Muscle of leg (tissue), 11 donors: Measurements from ENCODE around the gene MBD2. TPM values are rescaled to one million over a fixed set of nuclear protein-coding genes. Genes with fewer than 3 reads are reported as not detected.

Experiments used
- DNase-seq: peaks from one replicate; pipeline ENCODE4 v3.0.0; 2013
- H3K27ac ChIP-seq: one replicate; pipeline ENCODE4 v1.5.1; 2013; ENCODE audit warnings: mild to moderate bottlenecking, low read length, control low read depth
- H3K27me3 ChIP-seq: one replicate; pipeline ENCODE4 v1.6.1; 2013; ENCODE audit warnings: low read length; ENCODE audit not compliant: control insufficient read depth, insufficient read depth
- H3K36me3 ChIP-seq: one replicate; pipeline ENCODE4 v1.6.1; 2013; ENCODE audit warnings: low read length; ENCODE audit not compliant: control insufficient read depth, insufficient read depth
- H3K4me1 ChIP-seq: one replicate; pipeline ENCODE4 v1.6.1; 2013; ENCODE audit warnings: low read length; ENCODE audit not compliant: control insufficient read depth, insufficient read depth
- H3K4me3 ChIP-seq: one replicate; pipeline ENCODE4 v1.5.1; 2013; ENCODE audit warnings: low read length, control low read depth
- H3K9me3 ChIP-seq: replicated peaks from 2 replicates; pipeline ENCODE4 v1.6.1; 2013; ENCODE audit warnings: low read depth, low read length; ENCODE audit not compliant: control insufficient read depth
- WGBS: methylation state at CpG from one replicate; pipeline ENCODE4 v1.1.5; 2013; ENCODE audit warnings: missing lambda C conversion rate; ENCODE audit not compliant: insufficient coverage; 5-methylcytosine and 5-hydroxymethylcytosine counted together
- polyA plus RNA-seq, 8 donors: library from polyadenylated mRNA; unstranded; fragments of 120-200 nt; gene quantifications; one replicate each; pipeline versions ENCODE4 v1.2.1 to v1.2.3, GENCODE V29; 2013; ENCODE audit warnings: inconsistent platforms in 1 of 8, low replicate concordance in 1 of 8; ENCODE audit not compliant: insufficient read length in 8 of 8, insufficient read depth in 1 of 8
- total RNA-seq: library from RNA; stranded (reverse); fragments of 120-200 nt; gene quantifications from one replicate; pipeline ENCODE4 v1.2.4, GENCODE V29; 2013

Gene MBD2
- total and polyA plus RNA-seq, 9 donors = 26.5 to 60.5 (median 42.7) TPM

DNA sequence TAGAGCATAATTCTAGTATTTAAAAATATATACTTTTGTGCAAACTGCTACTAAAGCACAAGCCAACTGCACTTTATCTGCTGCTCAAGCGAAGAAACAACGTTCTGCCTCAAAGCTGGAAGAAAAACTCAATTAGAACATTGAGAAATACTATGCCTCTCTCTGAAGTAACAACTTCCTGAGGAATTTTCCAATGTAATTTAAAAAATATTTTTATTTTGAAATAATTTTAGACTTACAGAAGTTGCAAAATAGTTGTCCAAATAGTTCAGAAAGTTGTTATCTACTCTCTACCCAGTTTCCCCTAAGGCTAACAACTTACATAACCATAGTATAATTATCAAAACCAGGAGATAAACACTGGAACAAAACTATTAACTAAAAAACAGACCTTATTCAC is 32.5 kb upstream of the MBD2 start:
- H3K4me1 ChIP-seq = no peaks in the 10 kb centered on the region
- H3K27ac ChIP-seq = no peak overlapping the region

DNA sequence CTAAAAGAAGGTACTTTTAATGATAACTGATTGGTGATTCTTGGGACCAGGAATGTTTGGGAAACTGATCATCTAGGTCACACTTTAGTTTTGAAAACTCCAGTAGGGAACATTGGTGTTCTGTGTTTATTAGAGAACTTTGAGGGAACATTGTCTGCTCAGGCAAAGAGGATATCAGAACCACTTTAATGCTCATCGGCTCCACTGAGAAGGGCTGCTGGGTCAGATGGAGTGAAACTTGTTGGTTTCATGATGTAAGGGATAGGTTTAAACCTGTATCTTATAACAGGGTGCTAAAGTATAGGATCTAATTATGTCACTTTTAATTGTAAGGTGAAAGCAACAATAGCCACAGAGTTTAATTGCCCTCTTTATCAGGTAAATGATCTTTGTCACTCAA is 30.7 kb upstream of the MBD2 start:
- H3K27me3 ChIP-seq = no peaks in the 10 kb centered on the region

More for the DNA sequence above, 32.5 kb upstream of the MBD2 start:
- Histone ChIP-seq H3K27me3 (no peaks in the 10 kb centered on the region), H3K4me3 (no peak overlapping the region), H3K36me3 (no peaks in the 10 kb centered on the region), H3K9me3 (no peaks in the 10 kb centered on the region)
- no CpG with 5 or more reads among the region's 2 CpGs for WGBS
- DNase-seq = no peak

GRCh38 chr18:54254265-54254758 is 29.8 kb upstream of the MBD2 start:
- Histone ChIP-seq H3K27me3 (no peaks in the 10 kb centered on the region), H3K27ac (no peak overlapping the region), H3K4me1 (no peaks in the 10 kb centered on the region), H3K36me3 (no peaks in the 10 kb centered on the region), H3K4me3 (no peak overlapping the region), H3K9me3 (no peaks in the 10 kb centered on the region)
- DNase-seq = no peak
- 7% methylated on average over 4 of the region's 10 CpGs for WGBS

More for the DNA sequence above, 30.7 kb upstream of the MBD2 start:
- Histone ChIP-seq H3K4me1 (no peaks in the 10 kb centered on the region), H3K4me3 (no peak overlapping the region), H3K27ac (no peak overlapping the region), H3K36me3 (no peaks in the 10 kb centered on the region), H3K9me3 (no peaks in the 10 kb centered on the region)
- 80% methylated on average over 1 of the region's 1 CpG for WGBS
- no peak for DNase-seq

GRCh38 chr18:54251606-54252390 is 27.3 kb upstream of the MBD2 start:
- Histone ChIP-seq H3K4me1 (no peaks in the 10 kb centered on the region), H3K4me3 (no peak overlapping the region), H3K27me3 (no peaks in the 10 kb centered on the region), H3K9me3 (no peaks in the 10 kb centered on the region), H3K27ac (peak overlapping the region; percentile 31), H3K36me3 (no peaks in the 10 kb centered on the region)
- peak; percentile 46 for DNase-seq
- WGBS = 50% methylated on average over 2 of the region's 4 CpGs

DNA sequence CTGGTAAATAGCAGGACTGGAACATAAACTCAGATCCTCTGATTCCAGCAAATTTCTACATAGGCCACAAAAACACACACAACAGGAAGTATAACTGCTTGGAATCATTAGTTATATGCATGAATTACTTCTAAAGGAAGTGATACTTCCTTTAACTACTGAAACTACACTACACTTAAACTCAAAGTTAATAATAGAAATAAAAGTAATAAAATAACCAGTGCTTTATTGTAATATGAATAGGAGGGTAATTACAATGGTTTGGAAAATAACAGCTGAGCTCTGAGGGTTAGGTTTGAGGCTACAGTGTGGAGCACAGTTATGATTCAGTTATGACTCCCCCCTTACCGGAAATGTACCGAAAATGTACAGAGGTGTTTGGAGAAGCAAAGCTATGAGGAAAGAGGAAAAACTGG is 26.4 kb upstream of the MBD2 start:
- H3K4me1 ChIP-seq = no peaks in the 10 kb centered on the region
- no peak for DNase-seq
- no peaks in the 10 kb centered on the region for H3K36me3 ChIP-seq
- H3K27ac ChIP-seq = peak overlapping the region; percentile 29
- no peak overlapping the region for H3K4me3 ChIP-seq
- no peaks in the 10 kb centered on the region for H3K9me3 ChIP-seq
- WGBS = no CpG with 5 or more reads among the region's 2 CpGs
- no peaks in the 10 kb centered on the region for H3K27me3 ChIP-seq

- Histone ChIP-seq H3K4me1 (no peaks in the 10 kb centered on the region), H3K9me3 (no peaks in the 10 kb centered on the region), H3K27me3 (no peaks in the 10 kb centered on the region), H3K4me3 (no peak overlapping the region), H3K27ac (no peak overlapping the region), H3K36me3 (no peaks in the 10 kb centered on the region)
- WGBS = 20% methylated on average over 2 of the region's 9 CpGs
- no peak for DNase-seq
These were observed 23.2 kb upstream of the MBD2 start for GRCh38 chr18:54247511-54248175.

DNA sequence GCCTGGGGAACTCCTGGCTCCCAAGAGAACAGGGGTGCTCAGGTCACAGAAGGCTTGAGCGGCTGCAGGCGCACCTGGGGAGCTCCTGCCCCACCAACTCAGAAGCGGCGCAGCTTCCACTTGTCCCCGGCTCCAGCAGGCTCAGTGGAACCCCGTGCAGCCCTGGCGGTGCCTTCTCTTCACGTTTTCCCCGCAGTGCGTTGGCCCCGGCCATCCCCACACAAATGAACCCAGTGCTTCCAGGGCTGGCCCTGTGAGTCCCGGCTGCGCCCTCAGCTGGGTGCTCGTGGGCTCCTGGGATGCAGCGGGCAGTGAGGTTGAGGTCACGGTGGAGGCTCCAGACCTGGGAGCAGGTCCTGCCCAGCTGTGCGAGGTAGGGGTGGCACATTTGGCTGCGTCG is 17.9 kb upstream of the MBD2 start:
- H3K27ac ChIP-seq = no peak overlapping the region
- WGBS = 98% methylated on average over 16 of the region's 19 CpGs
- H3K4me1 ChIP-seq = no peaks in the 10 kb centered on the region
- no peak overlapping the region for H3K4me3 ChIP-seq
- H3K27me3 ChIP-seq = no peaks in the 10 kb centered on the region
- no peaks in the 10 kb centered on the region for H3K36me3 ChIP-seq
- H3K9me3 ChIP-seq = no peaks in the 10 kb centered on the region
- DNase-seq = no peak

DNA sequence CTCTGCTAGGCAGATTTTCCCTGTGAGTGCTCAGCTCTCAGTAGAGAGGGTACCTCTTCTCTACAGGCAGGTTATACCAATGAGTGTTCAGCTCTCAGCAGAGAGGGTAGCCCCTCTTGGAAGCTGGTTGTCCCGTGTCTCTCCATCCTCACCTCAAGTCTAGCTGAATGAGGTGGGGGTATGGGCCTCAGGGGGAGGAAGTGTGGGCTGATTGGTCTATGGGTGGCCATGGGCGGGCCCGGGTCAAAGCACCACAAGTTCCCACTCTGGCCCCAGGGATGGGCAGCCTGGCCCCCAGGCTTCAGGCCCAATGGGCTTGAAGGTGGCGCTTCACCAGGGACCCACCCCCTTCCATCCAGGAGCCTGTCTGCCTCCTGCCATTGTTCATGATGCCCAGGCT is 17.0 kb upstream of the MBD2 start:
- no peaks in the 10 kb centered on the region for H3K9me3 ChIP-seq
- H3K27ac ChIP-seq = no peak overlapping the region
- WGBS = 100% methylated on average over 1 of the region's 4 CpGs
- no peaks in the 10 kb centered on the region for H3K27me3 ChIP-seq
- DNase-seq = no peak
- no peak overlapping the region for H3K4me3 ChIP-seq
- H3K36me3 ChIP-seq = no peaks in the 10 kb centered on the region
- no peaks in the 10 kb centered on the region for H3K4me1 ChIP-seq

DNA sequence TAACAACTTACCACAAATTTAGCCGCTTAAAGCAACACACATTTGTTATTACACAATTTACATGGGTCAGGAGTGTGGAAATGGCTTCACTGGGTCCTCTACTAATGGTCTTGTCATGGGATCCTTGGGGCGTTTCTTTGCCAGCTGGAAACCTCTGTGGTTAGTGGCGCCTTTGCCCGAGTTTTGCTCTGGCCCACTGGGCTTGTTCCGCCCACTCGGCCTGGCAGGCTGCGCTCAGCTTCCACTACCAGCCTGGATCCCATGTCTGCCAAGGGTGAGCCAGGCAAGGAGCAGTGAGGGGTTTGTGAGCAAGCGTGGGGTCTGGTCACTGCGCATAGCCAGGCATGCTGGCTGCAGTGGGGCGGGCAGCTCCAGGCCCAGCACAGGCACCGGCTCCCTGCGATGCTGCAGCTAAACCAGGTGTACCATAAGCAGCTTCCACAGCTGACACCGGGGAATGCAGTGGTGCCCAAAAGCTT is 16.2 kb upstream of the MBD2 start:
- 81% methylated on average over 11 of the region's 13 CpGs for WGBS
- H3K4me3 ChIP-seq = no peak overlapping the region
- H3K27ac ChIP-seq = no peak overlapping the region
- no peaks in the 10 kb centered on the region for H3K27me3 ChIP-seq
- H3K36me3 ChIP-seq = no peaks in the 10 kb centered on the region
- H3K4me1 ChIP-seq = no peaks in the 10 kb centered on the region
- DNase-seq = peak; percentile 13
- no peaks in the 10 kb centered on the region for H3K9me3 ChIP-seq

DNA sequence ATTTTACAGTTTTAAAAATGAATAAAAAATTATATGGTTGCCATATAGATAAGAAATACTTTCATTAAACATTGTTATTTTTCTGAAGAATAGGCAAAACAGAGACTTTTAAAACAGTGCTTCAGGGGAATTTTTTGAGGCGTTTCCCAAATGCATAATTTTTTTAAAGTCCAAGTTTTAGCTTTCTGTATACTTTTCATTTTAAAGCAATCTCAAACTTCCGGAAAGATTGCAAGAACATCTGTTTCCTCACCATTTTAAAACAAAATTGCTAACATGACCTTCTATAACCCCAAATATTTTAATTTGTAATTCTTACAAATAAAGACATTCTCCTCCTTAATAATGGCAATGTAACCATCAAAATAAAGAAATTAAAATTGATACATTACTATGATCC is 15.1 kb upstream of the MBD2 start:
- H3K4me1 ChIP-seq = no peaks in the 10 kb centered on the region
- no CpG with 5 or more reads among the region's 2 CpGs for WGBS
- no peak overlapping the region for H3K27ac ChIP-seq
- H3K4me3 ChIP-seq = no peak overlapping the region
- no peak for DNase-seq
- no peaks in the 10 kb centered on the region for H3K36me3 ChIP-seq
- H3K9me3 ChIP-seq = no peaks in the 10 kb centered on the region
- no peaks in the 10 kb centered on the region for H3K27me3 ChIP-seq
